GM12891 (cell line): ENCODE data around the gene SLC8A1.

ENCODE experiments used
- PAX5 ChIP-seq: IDR thresholded peaks from 2 replicates; pipeline ENCODE4 v1.6.1; 2011; ENCODE audit warnings: low read length, moderate library complexity, mild to moderate bottlenecking; ENCODE audit not compliant: insufficient read depth, severe bottlenecking
- POLR2A ChIP-seq: IDR thresholded peaks from 2 replicates; pipeline ENCODE4 v1.6.1; 2011; ENCODE audit warnings: low read depth, low read length, control low read depth
- POLR2AphosphoS5 ChIP-seq: IDR thresholded peaks from 2 replicates; pipeline ENCODE4 v1.6.1; 2011; ENCODE audit warnings: low read depth, low read length, control low read depth
- SPI1 ChIP-seq: IDR thresholded peaks from 2 replicates; pipeline ENCODE4 v1.6.1; 2011; ENCODE audit warnings: low read depth, low read length, control low read depth
- TAF1 ChIP-seq: IDR thresholded peaks from 2 replicates; pipeline ENCODE4 v1.6.1; 2011; ENCODE audit warnings: low read depth, low read length, control low read depth

DNA sequence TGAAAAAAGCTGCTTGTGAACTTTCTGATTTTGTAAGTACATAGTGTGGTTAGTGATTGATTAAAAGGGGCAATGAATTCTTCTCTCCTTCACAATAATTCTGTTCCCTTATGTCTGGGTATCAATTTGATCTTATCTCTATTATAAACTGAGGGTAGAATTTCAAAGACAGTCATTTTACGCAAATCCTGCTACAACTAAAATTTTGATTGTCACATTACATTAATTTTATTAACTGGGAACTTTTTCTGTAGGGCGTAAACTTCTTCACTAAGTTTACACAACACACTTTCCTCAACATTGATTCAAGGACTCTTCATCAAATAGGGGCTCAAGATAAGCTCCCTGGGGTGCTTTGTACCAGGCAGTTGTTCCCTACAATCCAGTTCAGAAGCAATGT, 5.0 kb upstream of the SLC8A1 start:
- TF ChIP-seq POLR2A (no peak), TAF1 (no peak), POLR2AphosphoS5 (no peak), SPI1 (no peak), PAX5 (no peak)
